22Rv1 (cell line): ENCODE data around the gene MAPK8IP2.

ENCODE experiments used
- CTCF ChIP-seq: fragments of 450-650 bp; IDR thresholded peaks from 2 replicates; pipeline ENCODE4 v1.5.1; 2017; ENCODE audit warnings: mild to moderate bottlenecking
- ZFX ChIP-seq: fragments of 450-650 bp; IDR thresholded peaks from 2 replicates; pipeline ENCODE4 v1.6.1; 2017; ENCODE audit warnings: antibody characterized with exemption, borderline replicate concordance

DNA sequence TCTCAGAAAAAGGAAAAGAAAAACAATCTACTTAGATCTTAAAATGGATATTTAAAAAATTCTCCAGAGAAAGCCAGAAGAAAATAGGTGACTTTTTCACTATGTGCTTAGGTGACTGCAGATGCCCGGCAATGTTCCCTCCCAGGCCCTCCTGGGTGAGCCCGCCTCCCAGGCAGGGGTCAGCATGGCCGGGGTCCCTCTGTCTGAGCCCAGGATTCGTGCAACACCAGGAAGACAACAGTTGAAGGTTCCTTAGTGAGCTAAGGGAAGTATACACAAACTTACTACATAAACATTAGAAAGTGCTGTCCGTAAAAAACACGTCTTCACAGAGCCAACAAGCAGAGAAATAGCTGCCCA is 11.6 kb downstream of the MAPK8IP2 start:
- no peak for TF ChIP-seq CTCF
- no peak for TF ChIP-seq ZFX
